OCI-LY7 (cell line): ENCODE data around the gene PER3. TPM values are rescaled to one million over a fixed set of nuclear protein-coding genes. Genes with fewer than 3 reads are reported as not detected.

Source experiments
- BruUV-seq: library from RNA; stranded (reverse); fragments of 400-500 nt; replicated peaks from 2 replicates; lab custom pipeline; 2021; lab: Mats Ljungman, UMichigan
- CTCF ChIA-PET: fragments of 300-600 bp; sonication (Branson Sonifier 250); formaldehyde crosslinking; loops from one replicate; lab custom pipeline; 2022; ENCODE audit warnings: antibody characterized with exemption; ENCODE audit not compliant: unreplicated experiment; lab: Charles Lee
- POLR2A ChIA-PET: fragments of 300-600 bp; sonication (Branson Sonifier 250); formaldehyde crosslinking; loops from one replicate; lab custom pipeline; 2022; ENCODE audit warnings: antibody characterized with exemption; lab: Charles Lee
- DNase-seq: peaks from one replicate; pipeline ENCODE4 v3.0.0-alpha.2; 2015; ENCODE audit warnings: low spot score
- H2AFZ ChIP-seq: fragments of 200-600 bp; sonication (generic), shearing (Covaris generic); 2 replicates; pipeline ENCODE4 v1.6.1; 2014; ENCODE audit warnings: mild to moderate bottlenecking, antibody characterized with exemption, low read length, moderate library complexity
- H3K27ac ChIP-seq: fragments of 200-600 bp; sonication (generic); 2 replicates; pipeline ENCODE4 v1.5.1; 2014; ENCODE audit warnings: mixed run types, low read depth, mild to moderate bottlenecking, moderate library complexity, low read length, inconsistent platforms; ENCODE audit not compliant: poor library complexity, severe bottlenecking
- H3K36me3 ChIP-seq: fragments of 200-600 bp; sonication (generic); 2 replicates; pipeline ENCODE4 v1.6.1; 2014; ENCODE audit warnings: mild to moderate bottlenecking, antibody characterized with exemption, low read length, moderate library complexity, mixed read lengths; ENCODE audit not compliant: insufficient read depth
- H3K4me1 ChIP-seq: fragments of 200-600 bp; sonication (generic); 2 replicates; pipeline ENCODE4 v1.5.1; 2014; ENCODE audit warnings: mild to moderate bottlenecking, low read length; ENCODE audit not compliant: insufficient read depth, poor library complexity, severe bottlenecking
- H3K4me2 ChIP-seq: fragments of 200-600 bp; sonication (generic); 2 replicates; pipeline ENCODE4 v1.6.1; 2014; ENCODE audit warnings: mild to moderate bottlenecking, low read length
- H3K4me3 ChIP-seq: fragments of 200-600 bp; sonication (generic); 2 replicates; pipeline ENCODE4 v1.5.1; 2014; ENCODE audit warnings: mild to moderate bottlenecking, low read depth, low read length; ENCODE audit not compliant: poor library complexity, severe bottlenecking
- H3K79me2 ChIP-seq: fragments of 200-600 bp; sonication (generic); 2 replicates; pipeline ENCODE4 v1.6.1; 2016; ENCODE audit warnings: low read depth, mild to moderate bottlenecking, low read length, moderate library complexity, mixed read lengths; ENCODE audit not compliant: insufficient read depth
- H3K9me2 ChIP-seq: fragments of 200-600 bp; sonication (generic); 2 replicates; pipeline ENCODE4 v1.6.1; 2016; ENCODE audit warnings: mild to moderate bottlenecking, low read length, mixed read lengths; ENCODE audit not compliant: insufficient read depth
- H3K9me3 ChIP-seq: fragments of 200-600 bp; sonication (generic); 2 replicates; pipeline ENCODE4 v1.6.1; 2014; ENCODE audit warnings: mild to moderate bottlenecking, mixed run types, low read length, mixed read lengths
- H4K20me1 ChIP-seq: fragments of 200-600 bp; sonication (generic); 2 replicates; pipeline ENCODE4 v1.6.1; 2014; ENCODE audit warnings: mild to moderate bottlenecking, antibody characterized with exemption, low read length, moderate library complexity, mixed read lengths; ENCODE audit not compliant: insufficient read depth
- EZH2phosphoT487 ChIP-seq: fragments of 200-600 bp; sonication (generic); IDR thresholded peaks from 2 replicates; pipeline ENCODE4 v1.6.1; 2018; ENCODE audit warnings: low read depth, borderline replicate concordance, mild to moderate bottlenecking, mixed run types, antibody characterized with exemption, low read length, moderate library complexity, mixed read lengths
- intact Hi-C: fragments of 100-400 bp; cut with micrococcal nuclease; formaldehyde crosslinking; loops from one replicate; pipeline ENCODE4 v1.10.0; 2022; ENCODE audit not compliant: unreplicated experiment
- total RNA-seq, 2 experiments: library from RNA; depleted of rRNA in 1 of 2; stranded (reverse); fragments of >200 nt in 1 of 2; shearing (Covaris generic) in 1 of 2; gene quantifications; 2 replicates each; pipeline ENCODE4 v1.2.3, GENCODE V29; 2014 to 2022
- TF ChIP-seq, protein P1 (sequence below): fragments of 200-600 bp; sonication (generic); conservative IDR thresholded peaks from 2 replicates; pipeline ENCODE4 v1.5.1; 2014; ENCODE audit warnings: mild to moderate bottlenecking, antibody characterized with exemption, low read length, moderate library complexity, mixed read lengths

PER3 gene
- total RNA-seq, 2 experiments from 2014 or later, result 9.0 to 13.1 TPM

DNA sequence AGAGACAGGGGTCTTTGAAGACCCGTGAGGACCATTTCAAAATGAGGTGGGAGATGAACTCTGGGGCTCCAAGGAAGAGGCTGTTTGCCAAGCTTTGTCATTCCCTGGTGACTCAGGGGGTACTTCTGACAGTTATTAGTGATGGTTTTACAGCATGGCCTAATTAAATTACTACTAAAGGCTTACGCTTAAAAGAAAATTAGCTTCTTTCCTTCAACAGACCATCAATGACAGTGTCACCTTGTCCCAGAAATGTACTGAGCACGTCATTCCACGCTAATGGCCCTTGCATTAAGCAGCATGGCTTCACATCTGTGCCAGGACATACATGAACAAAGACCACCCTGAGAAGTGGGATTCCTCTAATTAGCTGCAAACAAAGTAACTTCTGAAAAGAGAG lies 73.9 kb downstream of the PER3 start:
- Histone ChIP-seq H3K9me3 (no peaks in the 10 kb centered on the region), H3K4me3 (no peak overlapping the region), H3K79me2 (no peaks in the 10 kb centered on the region), H3K9me2 (no peaks in the 10 kb centered on the region), H3K4me2 (no peak overlapping the region), H4K20me1 (no peaks in the 10 kb centered on the region), H3K27ac (no peak overlapping the region), H3K36me3 (no peaks in the 10 kb centered on the region), H3K4me1 (no peaks in the 10 kb centered on the region), H2AFZ (no peak overlapping the region)
- BruUV-seq, result no TSS peak
- intact Hi-C loops, result no loop called here
- CTCF ChIA-PET, result no interaction called here
- no peak for TF ChIP-seq EZH2phosphoT487
- POLR2A ChIA-PET, result interaction anchor here (0.6 to 1.4 kb wide), 2 partner anchors 10 to 86 kb away, joined by 3 read pairs; no protein-coding TSS in a partner anchor
- DNase-seq, result no peak

DNA sequence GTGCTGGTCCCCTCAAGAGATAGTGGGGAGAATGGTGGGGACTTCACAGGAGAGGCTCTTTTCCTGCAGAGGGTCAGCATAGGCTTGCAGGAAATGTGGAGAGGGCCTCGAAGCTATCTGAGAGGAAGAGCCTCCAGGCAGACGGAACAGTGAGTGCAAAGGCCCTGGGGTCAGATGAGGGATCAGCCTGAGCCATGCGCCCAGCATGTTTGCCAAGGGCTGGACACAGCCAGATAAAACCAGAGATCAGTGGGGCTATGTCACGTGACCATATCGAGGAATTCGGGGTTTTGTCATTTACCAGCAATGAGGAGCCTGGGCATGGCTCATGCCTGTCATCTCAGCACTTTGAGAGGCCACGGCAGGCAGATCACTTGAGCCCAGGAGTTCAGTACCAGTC lies 75.3 kb downstream of the PER3 start:
- no peaks in the 10 kb centered on the region for H3K9me2 ChIP-seq
- no TSS peak for BruUV-seq
- no peak overlapping the region for H2AFZ ChIP-seq
- H3K79me2 ChIP-seq, result no peaks in the 10 kb centered on the region
- H3K4me1 ChIP-seq, result no peaks in the 10 kb centered on the region
- no peaks in the 10 kb centered on the region for H4K20me1 ChIP-seq
- no peaks in the 10 kb centered on the region for H3K9me3 ChIP-seq
- intact Hi-C loops, result no loop called here
- DNase-seq, result no peak
- ChIA-PET POLR2A (interaction anchor here (1.4 kb wide), 1 partner anchor 9 kb away, joined by 3 read pairs; no protein-coding TSS in a partner anchor), CTCF (no interaction called here)
- H3K4me3 ChIP-seq, result no peak overlapping the region
- H3K4me2 ChIP-seq, result no peak overlapping the region
- no peaks in the 10 kb centered on the region for H3K36me3 ChIP-seq
- TF ChIP-seq, protein P1, sequence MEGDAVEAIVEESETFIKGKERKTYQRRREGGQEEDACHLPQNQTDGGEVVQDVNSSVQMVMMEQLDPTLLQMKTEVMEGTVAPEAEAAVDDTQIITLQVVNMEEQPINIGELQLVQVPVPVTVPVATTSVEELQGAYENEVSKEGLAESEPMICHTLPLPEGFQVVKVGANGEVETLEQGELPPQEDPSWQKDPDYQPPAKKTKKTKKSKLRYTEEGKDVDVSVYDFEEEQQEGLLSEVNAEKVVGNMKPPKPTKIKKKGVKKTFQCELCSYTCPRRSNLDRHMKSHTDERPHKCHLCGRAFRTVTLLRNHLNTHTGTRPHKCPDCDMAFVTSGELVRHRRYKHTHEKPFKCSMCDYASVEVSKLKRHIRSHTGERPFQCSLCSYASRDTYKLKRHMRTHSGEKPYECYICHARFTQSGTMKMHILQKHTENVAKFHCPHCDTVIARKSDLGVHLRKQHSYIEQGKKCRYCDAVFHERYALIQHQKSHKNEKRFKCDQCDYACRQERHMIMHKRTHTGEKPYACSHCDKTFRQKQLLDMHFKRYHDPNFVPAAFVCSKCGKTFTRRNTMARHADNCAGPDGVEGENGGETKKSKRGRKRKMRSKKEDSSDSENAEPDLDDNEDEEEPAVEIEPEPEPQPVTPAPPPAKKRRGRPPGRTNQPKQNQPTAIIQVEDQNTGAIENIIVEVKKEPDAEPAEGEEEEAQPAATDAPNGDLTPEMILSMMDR, result no peak
- TF ChIP-seq EZH2phosphoT487, result no peak
- H3K27ac ChIP-seq, result no peak overlapping the region

DNA sequence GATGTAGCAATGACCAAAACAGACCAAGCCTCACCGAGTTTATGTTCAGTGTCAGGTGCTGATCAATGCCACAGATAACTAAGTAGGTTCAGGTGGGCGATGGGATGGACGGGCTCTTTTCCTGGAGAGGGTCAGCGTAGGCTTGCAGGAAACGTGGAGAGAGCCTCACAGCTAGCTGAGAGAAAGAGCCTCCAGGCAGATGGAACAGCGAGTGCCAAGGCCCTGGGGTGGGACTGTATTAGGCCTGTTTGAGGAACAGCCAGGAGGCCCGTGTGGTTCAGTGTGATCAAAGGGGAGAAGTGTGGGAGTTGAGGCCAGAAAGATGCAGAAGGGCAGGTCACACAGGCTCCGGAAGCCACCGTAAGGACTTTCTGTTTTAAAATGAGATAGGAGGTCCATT lies 76.0 kb downstream of the PER3 start:
- Histone ChIP-seq H3K36me3 (no peaks in the 10 kb centered on the region), H3K4me2 (no peak overlapping the region), H3K4me3 (no peak overlapping the region), H3K79me2 (no peaks in the 10 kb centered on the region), H3K4me1 (no peaks in the 10 kb centered on the region), H4K20me1 (no peaks in the 10 kb centered on the region), H3K27ac (no peak overlapping the region), H3K9me2 (no peaks in the 10 kb centered on the region), H2AFZ (no peak overlapping the region), H3K9me3 (no peaks in the 10 kb centered on the region)
- ChIA-PET POLR2A (no interaction called here), CTCF (no interaction called here)
- DNase-seq, result no peak
- no TSS peak for BruUV-seq
- intact Hi-C loops, result no loop called here
- no peak for TF ChIP-seq EZH2phosphoT487
- TF ChIP-seq, protein P1, result no peak
